Ishikawa (cell line): ENCODE results near the gene MYH15.

Source experiments
- CEBPB ChIP-seq: IDR thresholded peaks from 2 replicates; pipeline ENCODE4 v1.6.1; 2012
- RAD21 ChIP-seq: IDR thresholded peaks from 2 replicates; pipeline ENCODE4 v1.6.1; 2012; ENCODE audit warnings: low read depth
- ZBTB7A ChIP-seq: IDR thresholded peaks from 2 replicates; pipeline ENCODE4 v1.6.1; 2012; ENCODE audit warnings: low read depth

DNA sequence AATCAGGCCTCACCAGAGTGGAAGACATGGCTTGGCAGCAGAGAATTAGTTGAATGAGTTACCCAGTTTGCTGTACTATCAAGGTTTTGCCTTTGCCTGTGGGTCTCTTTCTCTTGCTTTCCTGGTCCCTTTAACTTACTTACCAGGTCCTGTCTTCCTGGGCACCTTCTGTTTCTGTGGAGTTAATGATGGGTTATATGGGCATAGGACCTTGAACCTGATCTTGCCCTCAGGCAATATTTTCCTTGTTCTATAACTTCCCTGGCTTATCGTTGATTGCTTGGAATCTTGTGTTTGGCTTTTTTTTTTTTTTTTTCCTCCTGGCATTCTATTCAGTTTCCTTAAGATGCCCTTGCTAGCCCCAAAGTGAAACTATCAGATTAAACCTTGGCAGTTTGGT, 107.2 kb downstream of the MYH15 start:
- TF ChIP-seq ZBTB7A (no peak), RAD21 (no peak), CEBPB (no peak)
